GM12865 (cell line): ENCODE data around the gene EMILIN2.

Experiments used
- DNase-seq: peaks from one replicate; pipeline ENCODE4 v3.0.0; 2010; ENCODE audit warnings: low read depth
- H3K4me3 ChIP-seq: 2 replicates; pipeline ENCODE4 v1.5.1; 2011; ENCODE audit warnings: mild to moderate bottlenecking, low read depth, low read length, control low read depth
- TF ChIP-seq, protein P1 (sequence below): IDR thresholded peaks from 2 replicates; pipeline ENCODE4 v1.5.1; 2011; ENCODE audit warnings: low read length, control low read depth, low read depth, inconsistent platforms; ENCODE audit not compliant: insufficient read depth; ENCODE audit errors: missing control alignments

The EMILIN2 gene

DNA sequence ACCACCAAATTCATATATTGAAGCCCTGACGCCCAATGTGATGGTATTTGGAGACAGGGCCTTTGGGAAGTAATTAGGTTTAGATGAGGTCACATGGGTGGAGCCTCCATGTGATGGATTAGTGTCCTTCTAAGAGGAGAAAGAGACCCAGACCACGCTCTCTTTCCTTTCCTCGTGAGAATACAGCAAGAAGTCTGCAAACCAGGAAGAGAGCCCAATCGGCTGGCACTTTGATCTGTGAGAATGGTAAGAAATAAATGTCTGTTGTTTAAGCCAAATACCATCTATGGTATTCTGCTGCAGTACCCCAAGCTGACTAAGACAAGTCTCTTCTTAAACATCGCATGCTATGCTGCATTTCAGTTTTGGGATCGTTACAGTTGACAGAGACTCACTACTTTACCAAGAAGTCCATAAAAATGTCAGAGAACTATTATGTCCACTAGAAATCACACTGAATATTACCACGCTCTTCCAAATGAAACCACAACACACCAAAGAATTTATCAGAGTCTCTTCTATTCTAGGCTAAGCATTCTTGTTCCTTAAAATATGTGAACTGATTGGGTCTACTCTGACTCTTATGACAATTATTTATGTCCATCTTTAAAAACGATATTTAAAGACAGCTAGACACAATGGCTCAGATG is 117.7 kb downstream of the EMILIN2 start:
- H3K4me3 ChIP-seq = no peak overlapping the region
- TF ChIP-seq, protein P1, sequence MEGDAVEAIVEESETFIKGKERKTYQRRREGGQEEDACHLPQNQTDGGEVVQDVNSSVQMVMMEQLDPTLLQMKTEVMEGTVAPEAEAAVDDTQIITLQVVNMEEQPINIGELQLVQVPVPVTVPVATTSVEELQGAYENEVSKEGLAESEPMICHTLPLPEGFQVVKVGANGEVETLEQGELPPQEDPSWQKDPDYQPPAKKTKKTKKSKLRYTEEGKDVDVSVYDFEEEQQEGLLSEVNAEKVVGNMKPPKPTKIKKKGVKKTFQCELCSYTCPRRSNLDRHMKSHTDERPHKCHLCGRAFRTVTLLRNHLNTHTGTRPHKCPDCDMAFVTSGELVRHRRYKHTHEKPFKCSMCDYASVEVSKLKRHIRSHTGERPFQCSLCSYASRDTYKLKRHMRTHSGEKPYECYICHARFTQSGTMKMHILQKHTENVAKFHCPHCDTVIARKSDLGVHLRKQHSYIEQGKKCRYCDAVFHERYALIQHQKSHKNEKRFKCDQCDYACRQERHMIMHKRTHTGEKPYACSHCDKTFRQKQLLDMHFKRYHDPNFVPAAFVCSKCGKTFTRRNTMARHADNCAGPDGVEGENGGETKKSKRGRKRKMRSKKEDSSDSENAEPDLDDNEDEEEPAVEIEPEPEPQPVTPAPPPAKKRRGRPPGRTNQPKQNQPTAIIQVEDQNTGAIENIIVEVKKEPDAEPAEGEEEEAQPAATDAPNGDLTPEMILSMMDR = no peak
- DNase-seq = no peak
